M059J (cell line): ENCODE results near the gene SLC1A5. TPM values are rescaled to one million over a fixed set of nuclear protein-coding genes. Genes with fewer than 3 reads are reported as not detected.
A peak's percentile ranks its signal among the peaks of the same experiment; 100 is the strongest.

Experiments
- DNase-seq: peaks from one replicate; pipeline ENCODE4 v3.0.0-alpha.2; 2012; ENCODE audit warnings: low read depth
- total RNA-seq: library from RNA; depleted of rRNA; stranded (reverse); fragments of >200 nt; shearing (Covaris generic); gene quantifications from 2 replicates; pipeline ENCODE4 v1.2.3, GENCODE V29; 2014

SLC1A5 gene
- total RNA-seq, 1 experiment from 2014 or later, result 173 TPM

GRCh38 chr19:46745030-46745429, 43.4 kb downstream of the SLC1A5 start:
- no peak for DNase-seq

GRCh38 chr19:46744005-46744691, 44.2 kb downstream of the SLC1A5 start:
- DNase-seq, result no peak

- no peak for DNase-seq
Observed at GRCh38 chr19:46742926-46743480, 45.4 kb downstream of the SLC1A5 start.

- no peak for DNase-seq
Observed at GRCh38 chr19:46741447-46741846, 46.9 kb downstream of the SLC1A5 start.

- DNase-seq, result no peak
Observed at GRCh38 chr19:46739290-46739771, 49.1 kb downstream of the SLC1A5 start.

GRCh38 chr19:46737761-46738171, 50.6 kb downstream of the SLC1A5 start:
- DNase-seq, result no peak

GRCh38 chr19:46737298-46737654, 51.1 kb downstream of the SLC1A5 start:
- no peak for DNase-seq

- peak; percentile 48 for DNase-seq
Observed at GRCh38 chr19:46736531-46737297, 51.7 kb downstream of the SLC1A5 start.

- DNase-seq, result peak; percentile 29
Observed at GRCh38 chr19:46733690-46734292, 54.6 kb downstream of the SLC1A5 start.

GRCh38 chr19:46732966-46733689, 55.3 kb downstream of the SLC1A5 start:
- DNase-seq, result peak; percentile 61

GRCh38 chr19:46732172-46732938, 56.0 kb downstream of the SLC1A5 start:
- peak; percentile 73 for DNase-seq

- peak; percentile 51 for DNase-seq
Observed at GRCh38 chr19:46731584-46731983, 56.8 kb downstream of the SLC1A5 start.

GRCh38 chr19:46731007-46731501, 57.3 kb downstream of the SLC1A5 start:
- peak; percentile 98 for DNase-seq

- no peak for DNase-seq
Observed at GRCh38 chr19:46730595-46730994, 57.8 kb downstream of the SLC1A5 start.

GRCh38 chr19:46730187-46730586, 58.2 kb downstream of the SLC1A5 start:
- DNase-seq, result no peak

- no peak for DNase-seq
Observed at GRCh38 chr19:46729696-46730095, 58.7 kb downstream of the SLC1A5 start.

GRCh38 chr19:46728693-46729339, 59.6 kb downstream of the SLC1A5 start:
- DNase-seq, result peak; percentile 24

GRCh38 chr19:46728208-46728607, 60.2 kb downstream of the SLC1A5 start:
- DNase-seq, result no peak

- no peak for DNase-seq
Observed at GRCh38 chr19:46727757-46728156, 60.6 kb downstream of the SLC1A5 start.

- DNase-seq, result no peak
Observed at GRCh38 chr19:46726971-46727501, 61.4 kb downstream of the SLC1A5 start.
